NCI-H82 treated with DMSO at 0.1 percent for 48 hours (cell line): ENCODE measurements around the gene HNRNPH1.

Experiments used
- DNase-seq: peaks from one replicate; lab custom pipeline; 2025; ENCODE audit not compliant: unreplicated experiment; lab: John Stamatoyannopoulos, UW

HNRNPH1 gene

DNA sequence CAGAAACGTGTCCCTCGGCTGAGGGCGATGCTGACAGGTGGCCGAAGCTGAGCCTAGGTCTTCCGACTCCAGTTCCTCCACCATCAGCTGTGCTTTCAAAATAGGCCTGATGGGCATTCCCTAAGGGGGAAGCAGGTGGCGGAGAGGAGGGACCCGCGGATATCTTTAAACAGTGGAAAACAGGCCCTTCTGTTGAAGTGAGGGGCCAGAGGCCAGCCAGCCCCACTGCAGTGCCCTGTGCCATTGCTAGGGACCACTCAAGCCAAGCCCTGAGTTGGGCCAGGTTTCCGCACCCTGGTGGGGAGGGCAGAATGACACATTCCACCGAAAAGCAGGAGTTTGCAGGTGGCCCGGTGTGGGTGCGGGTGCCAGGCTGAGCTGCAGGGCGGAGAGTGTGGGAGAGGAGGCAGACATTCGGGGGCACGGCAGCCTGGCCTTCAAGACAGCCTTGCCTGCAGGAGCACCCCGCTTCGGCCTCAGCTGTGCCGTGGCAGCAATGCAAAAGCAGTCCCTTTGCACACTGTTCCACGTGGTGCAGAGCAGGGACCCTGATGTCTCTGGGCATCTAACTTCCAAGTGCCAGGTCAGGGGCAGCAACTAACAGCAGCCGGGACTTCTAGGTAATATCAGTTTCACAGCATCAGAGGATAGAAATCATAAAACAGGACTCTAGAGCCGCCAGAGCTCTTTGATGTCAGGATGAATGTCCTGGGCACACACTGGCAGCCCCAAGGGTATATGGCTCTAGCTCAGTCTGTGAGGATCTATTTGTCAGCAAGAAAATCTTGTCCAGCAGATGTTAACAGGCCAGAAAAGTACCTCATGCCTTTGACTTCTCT is 17.2 kb downstream of the HNRNPH1 start:
- no peak for DNase-seq

DNA sequence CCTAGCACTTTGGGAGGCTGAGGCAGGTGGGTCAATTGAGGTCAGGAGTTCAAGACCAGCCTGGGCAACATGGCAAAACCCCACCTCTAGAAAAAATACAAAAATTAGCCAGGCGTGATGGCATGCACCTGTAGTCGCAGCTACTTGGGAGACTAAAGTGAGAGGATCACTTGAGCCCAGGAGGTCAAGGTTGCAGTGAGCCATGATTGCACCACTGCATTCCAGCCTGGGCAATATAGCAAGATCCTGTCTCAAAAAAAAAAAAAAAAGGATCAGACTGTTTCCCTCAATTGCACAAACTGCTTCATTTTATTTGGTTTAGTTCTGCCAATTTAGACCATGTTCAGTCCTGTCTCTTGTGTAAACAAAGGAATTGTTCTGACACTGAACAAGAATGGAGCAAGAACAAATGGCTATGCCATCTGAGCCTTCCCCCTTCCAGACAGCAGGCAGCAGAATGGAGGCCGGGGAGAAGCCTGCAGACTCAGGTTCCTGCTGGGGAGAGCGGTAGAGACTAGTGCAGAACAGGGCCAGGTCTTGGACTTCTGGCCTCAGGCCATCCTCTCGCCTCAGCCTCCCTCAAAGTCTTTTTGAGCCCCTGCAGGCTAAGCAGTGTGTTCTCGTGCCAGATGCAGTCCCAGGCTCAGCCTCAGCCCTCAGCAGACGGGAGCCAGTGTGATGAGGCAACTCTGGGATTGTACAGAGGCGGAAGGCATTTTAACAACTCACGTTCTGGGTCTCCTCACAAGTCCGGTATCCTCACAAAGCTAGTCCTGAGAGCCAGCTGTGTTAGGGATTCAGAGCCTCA is 18.2 kb downstream of the HNRNPH1 start:
- no peak for DNase-seq

DNA sequence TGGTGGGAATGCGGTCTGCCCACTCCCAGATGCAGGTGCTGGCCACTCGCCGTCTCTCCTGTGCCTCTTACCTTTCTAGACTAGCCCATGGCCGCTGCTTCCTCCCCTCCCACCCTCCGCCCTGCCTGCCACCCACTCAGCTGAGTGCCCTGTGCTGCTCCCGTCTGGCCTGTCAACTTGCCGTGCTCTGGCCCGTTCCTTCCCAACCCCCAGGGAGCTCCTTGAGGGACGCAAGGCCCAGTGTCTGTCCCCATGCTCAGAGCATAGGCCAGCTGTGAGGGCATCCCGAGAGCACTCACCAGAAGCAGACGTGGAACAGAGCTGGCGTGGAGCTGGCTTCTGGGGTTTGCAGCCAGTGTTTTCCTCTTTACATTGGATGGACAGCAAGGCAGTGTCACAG is 20.2 kb downstream of the HNRNPH1 start:
- no peak for DNase-seq

DNA sequence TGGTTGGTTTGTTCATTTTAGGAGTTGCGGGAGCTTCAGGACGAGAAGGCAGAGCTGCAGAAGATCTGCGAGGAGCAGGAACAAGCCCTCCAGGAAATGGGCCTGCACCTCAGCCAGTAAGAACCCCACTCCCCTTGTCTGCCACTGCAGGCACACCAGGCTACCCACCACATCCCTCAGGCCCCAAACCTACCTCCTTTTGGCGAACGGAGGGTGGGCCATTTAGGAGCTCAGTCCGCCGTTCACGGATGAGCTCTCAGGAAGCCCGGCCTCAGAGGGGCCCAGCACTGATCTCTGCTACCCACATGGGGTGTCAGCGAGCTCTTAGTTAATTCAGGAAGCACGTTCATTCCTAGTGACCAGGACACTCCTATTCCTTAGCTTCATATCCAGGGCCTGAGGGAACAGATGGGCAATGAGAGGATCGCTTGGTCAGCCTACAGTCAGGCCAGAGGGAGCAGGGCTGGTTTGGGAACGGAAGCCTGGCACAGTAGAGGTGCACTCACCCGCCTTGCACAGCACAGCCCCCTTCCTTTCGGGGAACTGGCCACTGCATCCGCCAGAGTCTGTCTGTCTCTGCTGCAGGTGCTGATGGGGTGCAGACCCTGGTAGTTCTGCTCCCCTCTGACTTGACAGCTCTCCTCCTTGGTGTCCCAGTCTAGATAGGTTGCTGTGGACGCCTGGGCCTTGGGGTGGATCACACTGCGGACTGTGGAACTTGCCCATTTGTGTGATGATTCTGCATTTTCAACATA is 21.4 kb downstream of the HNRNPH1 start:
- DNase-seq, result no peak

DNA sequence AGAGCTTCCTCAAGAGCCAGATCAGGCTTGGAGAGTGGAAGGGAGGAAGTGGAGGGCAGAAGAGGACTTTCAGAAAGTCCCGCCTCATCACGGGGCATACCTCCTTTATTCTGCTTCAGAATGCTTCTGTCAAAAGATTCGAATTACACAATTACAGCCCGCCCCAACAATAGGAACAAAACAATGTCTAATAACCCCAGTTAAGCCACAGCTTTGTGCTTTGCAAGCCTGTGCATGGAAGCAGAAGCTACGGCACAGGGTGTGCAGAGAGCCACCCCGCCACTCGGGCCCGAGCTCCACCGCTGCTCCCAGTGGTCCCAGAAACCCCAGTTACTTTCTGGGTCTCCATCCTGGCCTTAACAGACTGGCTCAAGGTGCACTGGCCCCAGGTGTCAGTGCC is 23.5 kb downstream of the HNRNPH1 start:
- no peak for DNase-seq

DNA sequence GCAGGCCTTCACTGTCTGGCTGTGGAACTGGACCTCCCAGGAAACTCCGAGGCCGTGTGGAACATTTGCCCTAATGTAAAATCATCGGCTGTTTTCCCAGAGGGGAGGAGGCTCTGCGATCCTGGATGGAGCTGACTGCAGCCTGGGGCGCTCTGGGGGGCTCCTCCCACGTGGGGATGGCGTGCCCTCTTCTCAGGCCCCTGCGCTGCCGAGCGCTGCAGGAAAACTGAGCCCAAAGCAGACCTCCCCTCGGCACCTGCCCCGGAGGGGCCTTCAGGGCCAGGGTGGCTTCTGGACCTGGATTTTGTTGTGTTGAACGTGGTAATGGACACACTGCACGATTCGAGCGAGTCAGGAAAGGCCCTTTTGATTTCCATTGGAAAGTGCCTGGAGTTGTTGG is 23.9 kb downstream of the HNRNPH1 start:
- DNase-seq, result no peak

DNA sequence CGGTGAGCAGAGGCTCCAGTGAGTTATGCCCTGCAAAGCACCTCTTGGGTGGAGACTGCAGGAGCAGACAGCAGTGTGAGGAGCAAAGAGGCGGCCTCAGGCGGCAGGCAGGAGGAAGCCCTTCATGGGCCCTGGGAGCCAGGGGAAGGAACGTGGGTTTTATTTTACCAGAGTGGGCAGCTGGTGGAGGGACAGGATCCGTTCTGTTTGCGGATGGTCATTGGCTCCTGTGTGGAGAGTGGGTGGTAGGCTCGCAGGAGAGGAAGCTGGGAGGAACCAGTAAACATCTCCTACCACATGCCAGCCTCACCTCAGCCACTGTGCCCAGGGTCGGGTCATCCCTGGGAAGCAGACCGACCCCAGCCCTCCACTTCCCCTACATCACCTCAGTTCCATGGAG is 24.4 kb downstream of the HNRNPH1 start:
- DNase-seq, result no peak

DNA sequence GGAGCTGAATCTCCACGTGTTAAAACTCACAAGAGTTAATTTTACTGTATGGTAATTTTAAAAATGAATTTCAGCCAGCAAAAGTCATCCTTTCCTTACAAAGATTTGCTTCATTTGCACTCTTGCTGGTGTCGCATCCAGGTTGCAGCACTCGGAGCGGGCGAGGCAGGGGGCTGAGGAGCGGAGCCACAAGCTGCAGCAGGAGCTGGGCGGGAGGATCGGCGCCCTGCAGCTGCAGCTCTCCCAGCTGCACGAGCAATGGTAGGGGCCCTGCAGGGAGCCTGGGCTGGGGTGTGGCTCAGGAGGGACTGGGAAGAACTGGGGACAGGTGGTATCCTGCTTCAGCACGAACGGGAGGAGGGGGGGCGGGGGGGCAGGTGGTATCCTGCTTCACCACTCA is 27.1 kb downstream of the HNRNPH1 start:
- DNase-seq, result no peak

DNA sequence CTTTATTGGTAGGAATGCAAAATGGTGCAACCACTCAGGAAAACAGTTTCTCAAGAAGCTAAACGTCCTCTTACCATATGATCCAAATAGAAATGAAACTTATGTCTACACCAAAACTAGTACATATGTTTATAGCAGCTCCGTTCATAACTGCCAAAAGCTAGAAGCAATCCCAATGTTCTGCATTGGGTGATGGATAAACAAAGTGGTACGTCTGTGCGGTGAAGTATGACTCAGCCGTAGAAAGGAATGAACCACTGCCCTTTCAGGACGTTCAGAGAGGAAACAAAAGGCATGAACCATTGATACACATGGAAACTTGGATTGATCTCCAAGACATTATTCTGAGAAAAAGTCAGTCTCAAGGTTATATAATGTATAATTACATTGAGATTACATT is 27.6 kb downstream of the HNRNPH1 start:
- no peak for DNase-seq

DNA sequence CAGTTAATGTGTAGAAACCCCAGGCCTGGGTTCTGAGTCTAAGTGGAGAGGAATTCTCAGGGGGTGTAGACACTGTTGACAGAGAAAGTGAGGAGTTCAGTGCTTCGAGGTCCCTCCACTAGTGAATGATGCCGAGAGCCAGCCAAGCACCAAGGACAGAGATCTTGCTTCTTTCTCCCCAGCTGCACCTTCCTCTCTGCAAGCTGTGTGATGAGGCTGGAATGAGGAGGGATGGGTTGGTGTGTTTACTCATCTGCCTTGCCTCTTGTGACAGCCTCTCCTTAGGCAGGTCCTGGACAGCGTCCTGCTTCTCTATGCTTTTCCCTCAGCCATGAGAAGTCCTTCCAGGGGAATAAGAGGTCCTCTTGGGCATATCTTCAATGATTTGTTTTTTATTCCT is 35.3 kb downstream of the HNRNPH1 start:
- no peak for DNase-seq

DNA sequence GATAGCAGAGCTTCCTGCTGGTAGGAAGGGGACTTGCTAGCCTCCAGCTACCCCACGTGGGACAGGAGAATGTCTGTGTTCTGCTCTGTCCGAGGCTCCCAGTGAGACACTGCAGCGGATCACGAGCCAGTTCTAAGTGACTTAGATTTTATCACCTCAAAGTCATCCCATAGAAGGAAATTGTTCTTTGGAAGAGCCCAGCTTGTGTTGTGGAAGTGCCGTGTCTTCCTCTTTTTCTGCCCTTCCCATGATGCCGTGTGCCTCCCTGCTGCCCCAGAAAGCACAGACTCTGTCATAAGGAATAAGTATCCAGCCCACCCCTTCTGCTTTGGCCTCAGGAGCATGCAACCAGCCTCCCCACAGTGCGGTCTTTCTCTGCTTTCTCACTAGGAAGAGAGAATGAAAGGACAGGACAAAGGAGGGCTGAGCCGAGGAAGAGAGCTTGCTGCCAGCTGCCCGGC is 37.5 kb downstream of the HNRNPH1 start:
- no peak for DNase-seq

DNA sequence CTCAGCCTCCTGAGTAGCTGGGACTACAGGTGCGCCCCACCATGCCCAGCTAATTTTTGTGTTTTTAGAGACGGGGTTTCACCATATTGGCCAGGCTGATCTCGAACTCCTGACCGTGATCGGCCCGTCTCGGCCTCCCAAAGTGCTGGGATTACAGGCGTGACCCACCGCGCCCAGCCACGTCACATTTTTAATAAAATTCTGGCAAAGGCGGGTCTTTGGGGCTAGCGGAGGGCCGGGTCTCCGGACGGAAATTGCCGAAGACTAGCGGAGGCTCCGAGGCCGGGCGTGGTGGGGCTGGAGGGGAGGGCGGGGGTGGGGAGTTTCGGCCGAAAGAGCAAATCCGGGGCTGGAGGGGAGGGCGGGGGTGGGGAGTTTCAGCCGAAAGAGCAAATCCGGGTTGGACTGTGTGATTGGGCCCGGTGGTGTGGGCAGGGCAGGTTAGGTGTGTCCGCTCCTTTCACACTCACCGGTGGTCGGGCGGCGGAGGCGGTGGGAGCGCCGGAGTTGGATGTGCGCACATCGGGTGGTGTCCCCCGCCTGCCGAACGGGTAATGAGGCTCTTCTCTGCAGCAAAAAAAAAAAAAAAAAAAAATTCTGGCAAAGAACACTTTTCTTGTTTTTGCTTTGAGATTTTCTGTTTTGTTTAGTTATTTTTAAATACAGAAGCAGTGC is 46.0 kb downstream of the HNRNPH1 start:
- DNase-seq, result no peak

DNA sequence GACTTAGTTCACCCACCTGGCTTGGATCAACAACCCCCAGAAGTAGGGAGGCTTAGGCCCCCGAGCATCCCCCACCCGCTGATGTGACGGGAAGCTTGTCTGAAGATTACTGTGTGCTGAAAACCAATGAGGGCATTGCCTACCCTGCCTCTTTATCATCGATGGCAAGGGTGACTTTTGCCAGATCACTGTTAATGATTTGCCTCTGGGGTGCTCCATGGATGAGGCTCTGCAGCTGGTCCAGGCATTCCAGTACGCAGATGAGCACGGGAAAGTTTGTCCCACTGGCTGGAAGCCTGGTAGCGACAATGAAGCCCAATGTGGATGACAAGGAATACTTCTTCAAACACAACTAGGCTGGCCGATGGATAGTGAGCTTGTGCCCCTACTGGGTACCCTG is 51.1 kb downstream of the HNRNPH1 start:
- DNase-seq, result no peak

DNA sequence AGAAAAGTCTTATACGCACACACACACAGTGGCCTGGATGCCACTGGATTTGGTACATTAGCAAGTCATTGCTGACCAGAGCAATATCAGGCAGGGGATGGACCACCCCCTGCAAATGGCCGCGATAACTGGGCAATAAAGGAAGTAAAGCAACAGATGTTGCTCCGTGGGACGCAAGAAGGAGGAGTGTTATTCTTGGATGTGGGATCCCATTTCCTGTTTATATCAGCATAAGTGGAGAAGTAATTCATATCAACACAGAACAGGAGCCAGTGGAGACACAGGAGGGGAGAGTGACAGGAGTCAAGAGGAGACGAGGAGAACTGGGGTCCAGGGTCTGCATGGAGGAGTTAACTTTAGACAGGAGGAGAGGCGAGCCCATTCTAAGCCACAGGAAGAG is 54.8 kb downstream of the HNRNPH1 start:
- DNase-seq, result no peak

DNA sequence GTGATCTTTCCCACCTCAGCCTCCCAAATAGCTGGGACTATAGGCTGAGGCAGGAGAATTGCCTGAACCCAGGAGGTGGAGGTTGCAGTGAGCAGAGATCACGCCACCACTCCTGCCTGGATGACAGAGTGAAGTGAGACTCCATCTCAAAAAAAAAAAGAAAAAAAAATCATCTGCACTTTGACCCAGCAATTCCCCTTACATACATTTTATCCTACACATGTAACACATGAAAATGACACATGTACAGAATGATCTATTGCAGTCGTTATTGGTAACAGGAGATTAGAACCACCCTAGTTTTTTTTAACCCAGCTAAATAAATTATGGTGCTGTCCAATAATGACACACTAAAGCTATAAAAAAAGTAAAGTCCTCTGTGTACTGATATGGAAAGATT is 58.9 kb downstream of the HNRNPH1 start:
- DNase-seq, result no peak
